Sigmoid colon (tissue), 4 donors: ENCODE measurements around the gene ZMYND15.

Source experiments
- EP300 ChIP-seq, 4 donors: sonication (generic); formaldehyde crosslinking; IDR thresholded peaks; one replicate each; pipeline ENCODE4 v1.6.1; 2017; ENCODE audit warnings: antibody characterized with exemption in 4 of 4
- POLR2A ChIP-seq, 2 donors: fragments of 450-650 bp; IDR thresholded peaks; one replicate each; pipeline ENCODE4 v1.6.1; 2016; ENCODE audit warnings: antibody characterized with exemption in 2 of 2, mild to moderate bottlenecking in 2 of 2, moderate library complexity in 2 of 2

- TF ChIP-seq EP300 (IDR thresholded peaks at IDR 0.05) = no peak
- TF ChIP-seq POLR2A (IDR thresholded peaks at IDR 0.05) = no peak
Observed at GRCh38 chr17:4753392-4753791, 13.8 kb downstream of the ZMYND15 start.
